Measurements from ENCODE around the gene ATXN7. TPM values are rescaled to one million over a fixed set of nuclear protein-coding genes. Genes with fewer than 3 reads are reported as not detected.
A peak's percentile ranks its signal among the peaks of the same experiment; 100 is the strongest.

ATXN7 gene
- total RNA-seq, 1 donor from 2014 or later = 13.6 TPM

DNA sequence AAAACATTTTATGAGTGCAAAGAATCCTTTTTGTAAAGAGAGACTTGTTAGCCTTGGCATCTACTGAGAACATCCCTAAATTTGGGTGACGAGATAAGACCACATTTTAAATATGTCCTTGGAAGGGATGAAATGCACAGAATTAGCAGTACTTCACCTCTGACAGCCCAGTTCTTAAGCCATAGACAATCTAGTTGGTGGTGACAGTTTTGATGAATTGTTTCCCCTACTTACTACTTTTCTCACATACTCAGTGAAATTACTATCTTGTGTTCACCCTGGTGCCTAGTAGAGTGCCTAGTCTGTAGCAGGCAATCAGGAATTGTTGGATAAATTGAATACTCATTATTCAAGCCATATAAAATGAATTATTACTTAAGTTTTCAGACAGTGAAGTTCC, 45.1 kb downstream of the ATXN7 start:
- DNase-seq = no peak

DNA sequence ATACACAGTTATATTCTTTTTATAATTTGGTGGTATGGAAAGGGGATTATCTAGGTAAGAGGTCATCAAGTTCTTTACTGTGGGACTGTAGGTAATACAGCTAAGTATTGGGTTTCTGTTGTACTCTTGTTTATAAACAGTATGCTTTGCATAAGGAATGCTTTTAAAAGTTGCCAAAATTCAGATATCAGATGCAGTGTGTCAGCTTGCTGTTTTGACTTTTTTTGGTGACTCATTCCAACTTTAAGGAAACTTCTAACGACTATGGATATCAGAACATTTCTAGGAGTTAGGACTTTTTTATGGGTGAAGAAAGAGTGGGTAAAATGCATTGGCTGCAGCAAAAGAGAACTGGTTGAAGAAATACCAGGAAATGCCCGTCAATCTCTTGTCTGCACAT, 45.8 kb downstream of the ATXN7 start:
- DNase-seq = no peak

DNA sequence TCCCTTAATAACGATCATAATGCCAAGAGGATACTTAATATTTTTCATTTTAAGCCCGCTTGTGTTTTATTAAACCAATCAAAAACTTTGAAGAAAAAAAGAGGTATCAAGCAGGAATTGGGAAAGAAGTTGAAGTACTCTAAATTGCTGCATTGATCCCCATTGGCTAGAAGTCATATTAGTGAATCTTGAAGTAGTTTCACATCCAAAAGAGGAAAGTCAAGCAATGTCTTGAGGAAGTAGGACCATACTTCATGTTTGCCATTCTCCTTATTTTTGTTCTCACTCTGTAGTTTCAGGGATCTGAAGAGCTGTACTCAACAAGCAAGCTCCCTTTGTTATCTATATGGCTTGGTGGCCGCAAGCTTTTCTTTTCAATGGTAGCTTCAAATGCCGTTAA, 46.3 kb downstream of the ATXN7 start:
- DNase-seq = no peak

DNA sequence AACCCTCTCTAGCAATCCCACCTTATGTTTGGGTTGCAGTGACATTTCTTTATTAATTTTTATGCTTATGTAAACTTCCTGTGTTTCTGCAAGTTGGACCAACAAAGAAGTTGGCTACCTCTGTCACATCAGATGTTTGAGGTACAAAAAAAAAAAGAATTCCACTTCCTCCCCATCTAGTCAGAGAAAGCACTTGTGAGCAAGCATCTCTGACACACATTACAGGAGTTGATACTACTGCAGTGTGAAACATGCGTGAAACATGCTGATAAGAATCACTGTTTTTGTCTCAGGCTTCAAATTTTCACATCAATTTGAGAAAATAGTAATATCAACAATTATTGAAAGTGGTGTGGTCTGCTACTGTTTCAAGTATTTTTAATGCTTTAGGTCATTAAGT, 47.2 kb downstream of the ATXN7 start:
- DNase-seq = peak; percentile 36

- DNase-seq = no peak
Measured at GRCh38 chr3:63911509-63911872, 47.8 kb downstream of the ATXN7 start.

- peak; percentile 92 for DNase-seq
Measured at GRCh38 chr3:63911873-63912767, 48.5 kb downstream of the ATXN7 start, which contains the start of gene SCAANT1. SCAANT1 (minus strand) TSS chr3:63912383.

DNA sequence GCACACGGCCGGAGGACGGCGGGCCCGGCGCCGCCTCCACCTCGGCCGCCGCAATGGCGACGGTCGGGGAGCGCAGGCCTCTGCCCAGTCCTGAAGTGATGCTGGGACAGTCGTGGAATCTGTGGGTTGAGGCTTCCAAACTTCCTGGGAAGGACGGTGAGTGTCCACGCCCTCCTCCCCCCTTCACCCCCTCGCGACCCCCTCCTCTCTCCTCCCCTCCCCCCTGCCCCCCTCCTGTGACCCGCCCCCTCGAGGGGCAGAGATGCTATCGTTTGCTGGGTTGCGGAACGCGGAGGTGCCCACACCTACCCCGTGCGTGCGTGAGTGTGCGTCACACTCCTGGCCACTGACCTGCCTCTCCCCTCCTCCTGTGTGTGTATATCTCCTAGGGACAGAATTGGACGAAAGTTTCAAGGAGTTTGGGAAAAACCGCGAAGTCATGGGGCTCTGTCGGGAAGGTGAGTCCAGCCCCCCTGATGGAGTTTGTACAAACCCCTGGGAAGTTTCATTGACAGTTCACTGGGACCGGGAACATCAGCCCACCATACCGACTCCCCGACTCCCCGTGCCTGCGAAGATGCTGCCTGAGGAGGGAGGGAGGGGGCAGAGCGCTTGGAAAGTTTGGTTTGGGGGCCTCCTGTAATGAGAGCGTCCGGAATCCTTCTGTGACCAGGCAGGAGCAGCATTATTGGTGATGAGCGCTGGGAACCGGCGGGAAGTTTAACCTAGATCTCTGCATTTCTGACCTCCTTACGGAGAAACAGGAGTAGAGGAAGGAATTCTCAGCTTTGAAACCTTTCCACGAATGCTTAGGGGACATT, 49.3 kb downstream of the ATXN7 start:
- peak; percentile 67 for DNase-seq

DNA sequence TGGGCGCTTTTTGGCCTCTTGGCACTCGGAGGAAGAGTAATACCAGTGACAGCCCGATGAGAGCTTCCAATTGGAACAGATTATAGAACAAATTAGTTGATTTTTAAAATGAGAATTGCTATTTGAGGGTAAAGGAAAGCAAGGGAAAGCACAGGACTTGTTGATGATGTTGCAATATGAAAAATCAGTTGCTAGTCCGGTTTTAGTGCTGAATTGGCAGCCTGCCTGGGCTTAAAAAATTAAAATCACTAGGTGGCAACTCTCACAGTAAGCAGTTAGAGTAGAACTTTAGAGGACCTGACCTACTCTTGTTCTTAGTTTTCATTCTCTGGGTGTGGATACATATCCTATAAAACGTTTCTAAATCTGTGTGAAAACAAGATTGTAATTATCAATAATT, 50.6 kb downstream of the ATXN7 start:
- DNase-seq = peak; percentile 19

DNA sequence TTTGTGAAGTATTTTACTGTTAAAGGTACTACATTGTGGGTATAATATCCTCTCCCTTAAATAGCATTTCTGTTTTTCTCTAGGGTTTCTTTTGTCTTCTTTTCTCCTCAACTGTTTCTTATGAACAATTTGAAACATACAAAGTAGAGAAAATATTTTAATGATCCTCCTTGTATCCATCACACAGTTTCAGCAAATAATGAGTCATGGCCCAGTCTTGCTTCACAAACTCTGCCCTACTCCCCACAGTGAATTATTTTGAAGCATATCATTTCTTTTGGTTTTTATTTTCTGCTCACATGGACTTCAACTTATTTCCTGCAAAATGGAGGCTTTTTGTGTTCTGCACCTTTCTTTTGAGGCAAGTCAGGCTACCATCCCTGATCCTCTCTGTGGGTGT, 54.7 kb downstream of the ATXN7 start:
- DNase-seq = no peak

DNA sequence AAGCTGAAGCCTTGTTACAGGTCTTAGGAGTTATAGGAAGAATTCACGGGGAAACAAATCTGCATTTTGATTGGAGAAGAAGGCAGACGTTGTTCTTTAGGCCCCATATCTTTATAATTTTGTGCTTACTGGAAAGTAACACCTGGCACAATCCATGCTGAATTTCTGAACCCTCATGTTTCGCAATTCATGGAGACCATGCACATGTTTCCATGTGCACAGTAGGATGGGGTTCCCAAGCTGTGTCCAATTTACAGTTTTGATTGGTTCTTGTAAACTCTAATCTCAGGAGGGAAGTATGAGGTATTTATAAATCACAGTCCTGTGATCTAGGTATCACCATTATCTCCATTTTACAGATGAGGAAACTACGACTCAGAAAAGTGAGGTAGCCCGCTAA, 56.3 kb downstream of the ATXN7 start:
- DNase-seq = no peak

- no peak for DNase-seq
Measured at GRCh38 chr3:63921741-63922482, 58.2 kb downstream of the ATXN7 start.

GRCh38 chr3:63922491-63923199, 59.0 kb downstream of the ATXN7 start:
- DNase-seq = no peak

- no peak for DNase-seq
Measured at GRCh38 chr3:63926309-63926708, 62.6 kb downstream of the ATXN7 start.

GRCh38 chr3:63927422-63928280, 64.0 kb downstream of the ATXN7 start:
- no peak for DNase-seq

- no peak for DNase-seq
Measured at GRCh38 chr3:63931290-63931689, 67.6 kb downstream of the ATXN7 start.

DNA sequence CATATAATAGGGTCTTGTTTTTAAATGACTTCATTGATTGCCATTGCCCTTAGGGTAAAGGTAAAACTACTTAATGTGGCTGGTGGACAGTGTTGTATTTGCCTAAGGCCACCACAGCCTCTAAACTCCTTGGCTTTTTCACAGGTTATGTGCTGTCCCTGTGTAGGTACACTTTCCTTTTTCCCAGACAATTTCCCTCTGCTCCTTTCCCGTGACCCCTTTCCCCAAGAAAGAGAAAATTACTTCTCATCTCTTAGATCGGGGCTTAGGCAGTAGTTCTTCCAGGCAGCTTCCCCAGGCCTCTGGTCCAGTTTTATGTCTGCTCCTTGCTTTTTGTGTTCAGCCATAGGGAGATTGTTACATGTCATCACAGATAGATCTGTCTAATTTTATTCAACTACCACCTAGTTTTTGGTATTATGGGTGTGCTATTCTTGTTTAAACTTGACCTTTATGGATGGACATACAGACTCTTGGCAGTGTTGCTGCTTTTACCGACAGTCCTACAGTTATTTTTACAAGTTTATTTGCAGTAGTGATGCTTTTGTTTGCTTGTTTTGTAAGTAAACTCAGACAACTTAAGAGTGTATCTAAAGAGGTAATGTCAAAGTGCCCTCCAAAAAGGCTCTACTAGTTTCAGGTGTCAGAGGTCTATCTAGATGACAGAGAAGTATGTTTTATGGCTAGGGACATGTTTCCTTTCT, 69.0 kb downstream of the ATXN7 start:
- no peak for DNase-seq

GRCh38 chr3:63933459-63933858, 69.8 kb downstream of the ATXN7 start:
- no peak for DNase-seq

- DNase-seq = peak; percentile 47
Measured at GRCh38 chr3:63934041-63934866, 70.6 kb downstream of the ATXN7 start.

GRCh38 chr3:63936925-63937324, 73.3 kb downstream of the ATXN7 start:
- DNase-seq = no peak
